GM19467 (cell line): ENCODE measurements around the gene FAM180A.
"Not testable (repeated sequence)": the region's sequence is repeated elsewhere in the genome, so short reads cannot be mapped to it uniquely, and the experiment has no call there.

ENCODE experiments used
- ATAC-seq: cut with Tn5 transposase; IDR thresholded peaks from one replicate; pipeline ENCODE4 v1.9.1; 2021; ENCODE audit warnings: mild to moderate bottlenecking, moderate library complexity; ENCODE audit not compliant: unreplicated experiment

FAM180A gene

GRCh38 chr7:135715055-135715522 lies 33.5 kb downstream of the FAM180A start:
- ATAC-seq, result no peak

GRCh38 chr7:135714534-135715009 lies 34.0 kb downstream of the FAM180A start:
- no peak for ATAC-seq

- ATAC-seq, result no peak
Observed at GRCh38 chr7:135713836-135714470, 34.7 kb downstream of the FAM180A start.

- no peak for ATAC-seq
Observed at GRCh38 chr7:135712796-135713195, 35.8 kb downstream of the FAM180A start.

- ATAC-seq, result no peak
Observed at GRCh38 chr7:135712182-135712782, 36.3 kb downstream of the FAM180A start.

- ATAC-seq, result no peak
Observed at GRCh38 chr7:135711139-135711469, 37.5 kb downstream of the FAM180A start.

GRCh38 chr7:135710417-135711138 lies 38.0 kb downstream of the FAM180A start:
- ATAC-seq, result no peak

GRCh38 chr7:135709508-135709907 lies 39.1 kb downstream of the FAM180A start:
- no peak for ATAC-seq

- no peak for ATAC-seq
Observed at GRCh38 chr7:135708041-135708440, 40.6 kb downstream of the FAM180A start.

- no peak for ATAC-seq
Observed at GRCh38 chr7:135707570-135707966, 41.0 kb downstream of the FAM180A start.

- ATAC-seq, result no peak
Observed at GRCh38 chr7:135706858-135707569, 41.6 kb downstream of the FAM180A start.

- ATAC-seq, result no peak
Observed at GRCh38 chr7:135706038-135706742, 42.4 kb downstream of the FAM180A start.

GRCh38 chr7:135704698-135705097 lies 43.9 kb downstream of the FAM180A start:
- ATAC-seq, result no peak

GRCh38 chr7:135704074-135704473 lies 44.5 kb downstream of the FAM180A start:
- ATAC-seq, result no peak

GRCh38 chr7:135697276-135698049 lies 51.1 kb downstream of the FAM180A start:
- no peak for ATAC-seq

GRCh38 chr7:135693558-135693957 lies 55.1 kb downstream of the FAM180A start:
- ATAC-seq, result no peak

- ATAC-seq, result not testable (repeated sequence)
Observed at GRCh38 chr7:135692606-135693005, 56.0 kb downstream of the FAM180A start.

GRCh38 chr7:135692055-135692454 lies 56.6 kb downstream of the FAM180A start:
- no peak for ATAC-seq

- no peak for ATAC-seq
Observed at GRCh38 chr7:135690566-135690965, 58.0 kb downstream of the FAM180A start.

- no peak for ATAC-seq
Observed at GRCh38 chr7:135687466-135687865, 61.1 kb downstream of the FAM180A start.
